Measurements from ENCODE around the gene NATD1.

NATD1 gene

DNA sequence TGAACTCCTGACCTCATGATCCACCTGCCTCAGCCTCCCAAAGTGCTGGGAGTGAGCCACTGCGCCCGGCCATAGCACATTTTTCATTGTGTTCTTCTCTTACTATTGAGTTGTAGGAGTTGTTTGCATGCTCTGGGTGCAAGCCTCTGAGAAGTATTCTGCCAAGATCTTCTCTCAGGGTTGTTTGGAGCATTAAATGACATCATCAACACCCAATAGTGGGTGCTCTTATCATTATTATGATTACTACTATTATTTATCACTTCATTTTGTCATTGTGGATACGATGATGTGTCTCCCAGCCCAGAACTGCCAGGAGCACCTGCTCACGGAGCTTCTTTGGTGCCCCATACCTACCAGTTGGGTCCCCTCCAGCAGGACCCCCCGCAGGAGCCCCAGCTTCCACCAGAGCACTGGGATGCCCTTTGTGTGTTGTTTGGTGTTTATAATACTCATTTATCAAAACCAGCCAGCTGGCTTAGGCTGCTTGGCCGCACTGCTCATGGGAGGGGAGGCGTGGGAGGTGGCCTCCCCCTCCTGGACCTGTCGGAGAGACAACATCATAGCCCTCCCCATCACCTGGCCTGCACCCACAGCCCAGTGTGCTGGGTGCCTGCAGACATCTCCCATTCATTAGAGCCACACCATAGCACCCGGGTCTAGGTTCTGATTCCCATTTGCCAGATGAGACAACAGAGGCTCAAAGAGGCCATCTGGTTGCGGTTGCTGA, 18.4 kb upstream of the NATD1 start:
- TF ChIP-seq, protein P1, sequence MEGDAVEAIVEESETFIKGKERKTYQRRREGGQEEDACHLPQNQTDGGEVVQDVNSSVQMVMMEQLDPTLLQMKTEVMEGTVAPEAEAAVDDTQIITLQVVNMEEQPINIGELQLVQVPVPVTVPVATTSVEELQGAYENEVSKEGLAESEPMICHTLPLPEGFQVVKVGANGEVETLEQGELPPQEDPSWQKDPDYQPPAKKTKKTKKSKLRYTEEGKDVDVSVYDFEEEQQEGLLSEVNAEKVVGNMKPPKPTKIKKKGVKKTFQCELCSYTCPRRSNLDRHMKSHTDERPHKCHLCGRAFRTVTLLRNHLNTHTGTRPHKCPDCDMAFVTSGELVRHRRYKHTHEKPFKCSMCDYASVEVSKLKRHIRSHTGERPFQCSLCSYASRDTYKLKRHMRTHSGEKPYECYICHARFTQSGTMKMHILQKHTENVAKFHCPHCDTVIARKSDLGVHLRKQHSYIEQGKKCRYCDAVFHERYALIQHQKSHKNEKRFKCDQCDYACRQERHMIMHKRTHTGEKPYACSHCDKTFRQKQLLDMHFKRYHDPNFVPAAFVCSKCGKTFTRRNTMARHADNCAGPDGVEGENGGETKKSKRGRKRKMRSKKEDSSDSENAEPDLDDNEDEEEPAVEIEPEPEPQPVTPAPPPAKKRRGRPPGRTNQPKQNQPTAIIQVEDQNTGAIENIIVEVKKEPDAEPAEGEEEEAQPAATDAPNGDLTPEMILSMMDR (IDR thresholded peaks at IDR 0.05), result no peak
- TF ChIP-seq ZFX (IDR thresholded peaks at IDR 0.05; ENCODE audit: borderline replicate concordance), result no peak
- no peak overlapping the region for H3K27ac ChIP-seq

GRCh38 chr17:21269394-21269793, 16.2 kb upstream of the NATD1 start:
- TF ChIP-seq, protein P1 (IDR thresholded peaks at IDR 0.05), result no peak
- no peak for TF ChIP-seq ZFX (IDR thresholded peaks at IDR 0.05; ENCODE audit: borderline replicate concordance)
- H3K27ac ChIP-seq, result no peak overlapping the region

DNA sequence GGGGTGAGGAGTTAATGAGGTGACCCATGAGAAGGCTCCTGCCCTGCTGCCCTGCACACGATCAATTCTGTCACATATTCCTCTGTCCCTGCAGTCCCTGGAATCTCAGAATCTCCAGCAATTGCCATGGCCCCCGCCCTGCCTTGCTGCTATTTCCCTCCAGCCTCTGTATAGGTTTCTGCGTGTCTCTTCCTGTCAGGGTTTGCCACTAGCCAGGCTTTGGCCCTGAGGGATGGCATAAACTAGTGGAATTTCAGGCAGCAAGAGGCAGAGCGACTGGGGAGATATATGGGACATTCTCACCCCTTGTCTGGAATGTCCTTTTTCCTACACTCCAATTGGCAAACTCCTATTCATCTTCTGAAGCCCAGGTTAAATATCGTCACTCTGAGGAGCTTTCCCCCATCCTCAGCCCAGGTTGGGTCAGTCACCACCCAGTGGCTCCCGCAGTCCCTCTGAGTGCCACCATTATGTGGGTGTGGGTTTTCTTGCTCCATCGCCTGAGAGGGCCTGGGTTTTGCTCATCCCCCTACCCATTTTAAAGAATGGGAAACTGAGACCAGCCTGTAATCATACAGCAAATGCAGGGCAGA, 15.5 kb upstream of the NATD1 start:
- TF ChIP-seq, protein P1 (IDR thresholded peaks at IDR 0.05), result no peak
- no peak for TF ChIP-seq ZFX (IDR thresholded peaks at IDR 0.05; ENCODE audit: borderline replicate concordance)
- H3K27ac ChIP-seq, result no peak overlapping the region

DNA sequence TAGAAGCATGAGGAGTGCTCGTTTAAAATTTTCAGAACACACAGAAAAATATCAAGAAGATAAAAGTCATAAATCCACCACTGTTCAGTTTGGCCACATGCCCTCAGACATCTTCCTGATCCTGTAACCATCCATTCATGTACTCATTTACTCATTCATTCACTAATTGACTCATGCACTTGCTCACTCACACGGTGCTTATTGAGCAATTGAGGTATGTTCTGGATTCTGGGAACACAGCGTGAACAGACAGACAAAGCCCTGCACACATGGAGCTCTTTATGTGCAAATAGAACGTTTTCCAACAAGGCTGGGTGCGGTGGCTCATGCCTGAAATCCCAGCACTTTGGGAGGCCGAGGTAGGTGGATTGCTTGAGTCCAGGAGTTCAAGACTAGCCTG, 10.2 kb upstream of the NATD1 start:
- H3K27ac ChIP-seq, result no peak overlapping the region
- no peak for TF ChIP-seq ZFX (IDR thresholded peaks at IDR 0.05; ENCODE audit: borderline replicate concordance)
- TF ChIP-seq, protein P1 (IDR thresholded peaks at IDR 0.05), result no peak

- TF ChIP-seq ZFX (IDR thresholded peaks at IDR 0.05; ENCODE audit: borderline replicate concordance), result no peak
- TF ChIP-seq, protein P1 (IDR thresholded peaks at IDR 0.05), result no peak
- H3K27ac ChIP-seq, result no peak overlapping the region
Measured at GRCh38 chr17:21262259-21262993, 9.2 kb upstream of the NATD1 start.

DNA sequence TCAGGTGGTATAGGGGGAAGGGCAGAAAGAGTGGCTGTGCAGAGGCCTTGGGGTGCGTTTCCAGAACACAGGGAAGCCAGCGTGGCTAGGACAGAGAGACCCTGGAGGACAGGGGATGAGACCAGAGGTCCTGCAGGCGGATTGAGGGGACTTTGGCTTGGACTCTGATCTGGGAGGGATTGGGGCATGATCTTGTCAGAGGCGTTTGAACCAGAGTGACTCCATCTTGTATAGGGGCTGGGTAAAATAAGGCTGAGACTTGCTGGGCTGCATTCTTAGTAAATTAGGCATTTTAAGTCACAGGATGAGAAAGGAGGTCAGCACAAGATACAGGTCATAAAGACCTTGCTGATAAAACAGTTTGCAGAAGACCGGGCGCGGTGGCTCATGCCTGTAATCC, 5.4 kb upstream of the NATD1 start:
- no peak overlapping the region for H3K27ac ChIP-seq
- TF ChIP-seq ZFX (IDR thresholded peaks at IDR 0.05; ENCODE audit: borderline replicate concordance), result no peak
- TF ChIP-seq, protein P1 (IDR thresholded peaks at IDR 0.05), result no peak
